IPS-20b (cell line): ENCODE results near the gene LIN28B.
"Not testable (repeated sequence)": the region's sequence is repeated elsewhere in the genome, so short reads cannot be mapped to it uniquely, and the experiment has no call there.

Experiments
- H3K27ac ChIP-seq: one replicate; pipeline ENCODE4 v1.5.1; 2013; ENCODE audit warnings: low read length
- H3K27me3 ChIP-seq: 2 replicates; pipeline ENCODE4 v1.6.1; 2013; ENCODE audit warnings: mild to moderate bottlenecking, low read length, inconsistent platforms; ENCODE audit not compliant: insufficient read depth
- H3K36me3 ChIP-seq: 2 replicates; pipeline ENCODE4 v1.6.1; 2013; ENCODE audit warnings: low read depth, mild to moderate bottlenecking, inconsistent platforms, low read length, moderate library complexity; ENCODE audit not compliant: insufficient read depth
- H3K4me1 ChIP-seq: 2 replicates; pipeline ENCODE4 v1.6.1; 2013; ENCODE audit warnings: mild to moderate bottlenecking, control low read depth, inconsistent platforms, low read length, moderate library complexity; ENCODE audit not compliant: insufficient read depth
- H3K4me3 ChIP-seq: 2 replicates; pipeline ENCODE4 v1.5.1; 2013; ENCODE audit warnings: mild to moderate bottlenecking, low read length, inconsistent platforms
- H3K9ac ChIP-seq: 2 replicates; pipeline ENCODE4 v1.6.1; 2013; ENCODE audit warnings: low read depth, mild to moderate bottlenecking, inconsistent platforms, low read length, moderate library complexity
- H3K9me3 ChIP-seq: 2 replicates; pipeline ENCODE4 v1.6.1; 2013; ENCODE audit warnings: mild to moderate bottlenecking, low read depth, low read length, inconsistent platforms; ENCODE audit not compliant: insufficient read depth

Gene LIN28B

DNA sequence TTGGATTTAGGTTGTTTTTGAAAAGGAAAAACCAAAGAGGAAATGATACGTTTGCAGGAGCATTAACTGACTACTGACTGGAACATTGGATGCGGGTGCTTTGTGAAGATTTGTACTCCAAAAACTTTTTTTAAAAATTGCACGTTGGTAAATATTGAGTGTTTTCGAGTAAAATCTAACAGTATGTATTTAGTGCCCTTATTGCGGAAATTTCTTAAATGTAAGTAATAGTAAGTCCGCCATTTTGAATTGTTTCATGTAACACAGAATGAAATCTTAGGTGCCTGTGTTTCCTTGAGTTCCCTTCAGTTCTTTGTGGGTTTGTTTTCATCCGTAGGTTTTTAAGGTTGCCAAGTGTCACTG lies 15.2 kb upstream of the LIN28B start:
- Histone ChIP-seq H3K27me3 (no peaks in the 10 kb centered on the region), H3K4me1 (peaks cover 18% of the 10 kb centered on the region; the same call in 1 of the 2 replicates), H3K27ac (peak overlapping the region; percentile 96), H3K9me3 (no peaks in the 10 kb centered on the region), H3K4me3 (peak overlapping the region; percentile 92), H3K9ac (peak overlapping the region; percentile 95), H3K36me3 (no peaks in the 10 kb centered on the region)

GRCh38 chr6:104943781-104944180 lies 13.1 kb upstream of the LIN28B start:
- Histone ChIP-seq H3K4me1 (peaks cover 18% of the 10 kb centered on the region; the same call in 1 of the 2 replicates), H3K9ac (no peak overlapping the region), H3K36me3 (no peaks in the 10 kb centered on the region), H3K4me3 (no peak overlapping the region), H3K9me3 (no peaks in the 10 kb centered on the region), H3K27ac (no peak overlapping the region), H3K27me3 (no peaks in the 10 kb centered on the region)

- Histone ChIP-seq H3K4me3 (no peak overlapping the region), H3K27ac (no peak overlapping the region), H3K4me1 (peaks cover 39% of the 10 kb centered on the region), H3K27me3 (no peaks in the 10 kb centered on the region), H3K36me3 (no peaks in the 10 kb centered on the region), H3K9ac (no peak overlapping the region; the same call in 1 of the 2 replicates), H3K9me3 (no peaks in the 10 kb centered on the region)
Observed at GRCh38 chr6:104949206-104949605, 7.7 kb upstream of the LIN28B start.

- Histone ChIP-seq H3K4me3 (peak overlapping the region; percentile 90; the same call in 1 of the 2 replicates), H3K27me3 (no peaks in the 10 kb centered on the region), H3K4me1 (peaks cover 44% of the 10 kb centered on the region), H3K9me3 (no peaks in the 10 kb centered on the region), H3K36me3 (no peaks in the 10 kb centered on the region), H3K9ac (peak overlapping the region; percentile 93; the same call in 1 of the 2 replicates), H3K27ac (peak overlapping the region; percentile 7)
Observed at GRCh38 chr6:104951677-104952076, 5.2 kb upstream of the LIN28B start.

DNA sequence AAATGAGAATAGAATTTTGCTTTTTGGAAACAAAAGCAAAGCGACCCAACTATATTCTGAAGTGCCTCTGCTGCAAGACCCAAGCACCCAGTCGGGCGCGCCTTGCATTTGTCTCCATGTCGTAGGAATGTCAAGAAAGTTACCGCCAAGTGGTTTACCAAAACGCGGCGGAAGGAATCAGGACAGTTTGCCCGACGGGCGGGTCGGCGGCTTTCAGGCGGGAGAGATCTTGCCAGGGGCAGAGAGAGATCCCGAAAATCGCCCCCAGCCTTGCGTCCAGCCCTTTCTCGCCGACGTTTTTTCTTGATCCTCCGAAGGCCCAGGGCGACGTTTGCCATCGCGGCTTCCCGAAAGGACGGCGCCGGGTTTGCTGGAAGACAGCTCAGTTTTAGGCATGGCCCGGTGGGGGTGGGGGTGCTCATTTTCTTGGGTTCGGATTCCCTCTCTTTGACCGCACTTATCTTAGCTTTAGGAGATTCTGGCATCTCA lies 4.0 kb upstream of the LIN28B start:
- Histone ChIP-seq H3K36me3 (no peaks in the 10 kb centered on the region), H3K27me3 (no peaks in the 10 kb centered on the region), H3K9me3 (no peaks in the 10 kb centered on the region), H3K4me1 (peaks cover 46% of the 10 kb centered on the region), H3K4me3 (peak overlapping the region; percentile 90), H3K27ac (peak overlapping the region; percentile 98), H3K9ac (peak overlapping the region; percentile 93)

- H3K36me3 ChIP-seq, H3K9me3 ChIP-seq, H3K27me3 ChIP-seq: not testable (repeated sequence)
- Histone ChIP-seq H3K4me1 (peaks cover 46% of the 10 kb centered on the region), H3K9ac (peak overlapping the region; percentile 93), H3K4me3 (peak overlapping the region; percentile 90), H3K27ac (peak overlapping the region; percentile 98)
Observed at GRCh38 chr6:104953400-104954189, 3.3 kb upstream of the LIN28B start.

DNA sequence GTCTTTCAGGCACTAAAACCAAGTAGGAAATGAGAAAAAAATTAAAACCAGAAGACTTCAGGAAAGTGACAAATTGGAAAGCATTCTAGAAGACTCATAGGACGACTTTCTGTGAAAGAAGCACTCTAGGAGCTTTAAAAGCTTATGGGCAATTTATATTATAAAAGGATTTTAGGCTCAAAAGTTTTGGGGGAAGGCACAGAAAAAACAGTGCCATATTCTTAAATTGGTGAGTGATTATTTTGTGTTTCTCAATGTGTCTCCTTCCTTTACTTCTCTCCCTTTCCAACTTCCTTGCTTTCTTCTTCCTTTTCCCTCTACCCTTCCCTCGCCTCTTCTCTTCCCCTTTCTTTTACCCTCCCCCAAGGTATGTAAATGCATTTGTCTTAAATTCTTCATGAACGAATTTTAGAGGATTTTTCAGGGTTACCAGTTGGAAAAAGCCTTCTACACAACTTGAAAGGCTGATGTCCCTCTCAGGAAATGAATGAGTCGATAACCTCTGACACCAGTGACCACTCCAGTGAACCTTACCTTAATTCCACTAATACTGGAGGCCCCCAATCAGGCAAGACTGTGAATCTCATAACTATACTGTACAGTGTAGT lies 2.6 kb upstream of the LIN28B start:
- Histone ChIP-seq H3K4me1 (peaks cover 42% of the 10 kb centered on the region), H3K4me3 (peak overlapping the region; percentile 90), H3K36me3 (no peaks in the 10 kb centered on the region), H3K9me3 (no peaks in the 10 kb centered on the region), H3K27me3 (no peaks in the 10 kb centered on the region), H3K27ac (peak overlapping the region; percentile 98), H3K9ac (peak overlapping the region; percentile 93)

GRCh38 chr6:104955491-104955890 lies 1.4 kb upstream of the LIN28B start:
- Histone ChIP-seq H3K4me3 (peak overlapping the region; percentile 90), H3K27ac (peak overlapping the region; percentile 100)

GRCh38 chr6:104955927-104956730 lies 778 bp upstream of the LIN28B start:
- H3K9ac ChIP-seq = peak overlapping the region; percentile 93
- peak overlapping the region; percentile 100 for H3K27ac ChIP-seq
- peak overlapping the region; percentile 90 for H3K4me3 ChIP-seq
- H3K9me3 ChIP-seq = no peaks in the 10 kb centered on the region
- no peaks in the 10 kb centered on the region for H3K36me3 ChIP-seq
- peaks cover 35% of the 10 kb centered on the region for H3K4me1 ChIP-seq
- no peaks in the 10 kb centered on the region for H3K27me3 ChIP-seq

More at GRCh38 chr6:104955491-104955890, 1.4 kb upstream of the LIN28B start:
- Histone ChIP-seq H3K9me3 (no peaks in the 10 kb centered on the region), H3K36me3 (no peaks in the 10 kb centered on the region), H3K4me1 (peaks cover 38% of the 10 kb centered on the region), H3K27me3 (no peaks in the 10 kb centered on the region), H3K9ac (peak overlapping the region; percentile 93)

- no peaks in the 10 kb centered on the region for H3K9me3 ChIP-seq
- H3K4me1 ChIP-seq = peaks cover 21% of the 10 kb centered on the region; the same call in 1 of the 2 replicates
- peak overlapping the region; percentile 93 for H3K9ac ChIP-seq
- peaks cover 14% of the 10 kb centered on the region for H3K36me3 ChIP-seq
- peak overlapping the region; percentile 90 for H3K4me3 ChIP-seq
- H3K27ac ChIP-seq = peak overlapping the region; percentile 100
- H3K27me3 ChIP-seq = no peaks in the 10 kb centered on the region
Observed at GRCh38 chr6:104957301-104958177, 632 bp downstream of the LIN28B start.
